Measurements from ENCODE around the gene NFATC2.
"Not testable (repeated sequence)": the region's sequence is repeated elsewhere in the genome, so short reads cannot be mapped to it uniquely, and the experiment has no call there.

NFATC2 gene

GRCh38 chr20:51470499-51470820 is 72.1 kb downstream of the NFATC2 start:
- DNase-seq (ENCODE audit: low read depth) = no peak

DNA sequence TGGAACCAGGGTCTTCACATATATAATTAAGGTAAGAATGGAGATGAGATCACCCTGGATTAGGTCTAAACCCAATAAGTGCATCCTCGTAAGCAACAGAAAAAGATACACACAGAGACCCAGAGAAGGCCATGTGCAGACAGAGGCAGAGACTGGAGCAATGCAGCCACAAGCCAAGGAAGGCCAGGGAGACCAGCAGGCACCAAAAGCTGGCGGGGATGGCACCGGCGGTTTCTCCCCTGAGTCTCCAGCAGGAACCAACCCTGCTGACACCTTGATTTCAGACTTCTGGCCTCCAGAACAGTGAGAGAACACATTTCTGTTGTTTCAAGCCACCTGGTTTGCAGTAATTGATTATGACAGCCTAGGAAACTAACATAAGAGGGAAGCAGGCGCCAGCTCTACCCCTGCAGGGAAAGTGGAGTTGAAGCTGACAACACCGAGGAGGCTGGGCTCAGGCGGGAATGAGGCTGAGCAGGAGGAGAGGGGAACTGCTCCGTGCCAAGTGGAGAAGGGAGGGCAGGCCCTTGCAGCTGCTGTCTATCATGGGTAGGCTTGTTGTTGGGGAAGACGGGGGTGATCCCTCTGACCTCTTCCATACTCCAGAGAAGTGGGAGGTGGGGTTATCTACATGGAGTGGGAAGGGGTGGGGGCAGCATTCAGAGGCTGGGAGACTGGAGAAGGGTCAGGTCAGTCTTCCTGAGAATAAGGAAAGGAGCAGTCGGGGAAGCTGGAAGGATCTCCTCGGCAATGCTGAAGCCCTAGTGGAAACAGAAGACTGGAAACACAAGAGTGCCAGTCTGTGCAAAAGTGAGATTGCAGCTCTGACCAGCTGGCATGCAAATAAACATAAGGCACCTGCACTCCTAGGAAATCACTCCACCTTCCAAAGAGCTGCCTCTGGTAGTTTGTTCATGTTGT is 72.7 kb downstream of the NFATC2 start:
- no peak for DNase-seq (ENCODE audit: low read depth)

GRCh38 chr20:51469046-51469445 is 73.5 kb downstream of the NFATC2 start:
- no peak for DNase-seq (ENCODE audit: low read depth)

DNA sequence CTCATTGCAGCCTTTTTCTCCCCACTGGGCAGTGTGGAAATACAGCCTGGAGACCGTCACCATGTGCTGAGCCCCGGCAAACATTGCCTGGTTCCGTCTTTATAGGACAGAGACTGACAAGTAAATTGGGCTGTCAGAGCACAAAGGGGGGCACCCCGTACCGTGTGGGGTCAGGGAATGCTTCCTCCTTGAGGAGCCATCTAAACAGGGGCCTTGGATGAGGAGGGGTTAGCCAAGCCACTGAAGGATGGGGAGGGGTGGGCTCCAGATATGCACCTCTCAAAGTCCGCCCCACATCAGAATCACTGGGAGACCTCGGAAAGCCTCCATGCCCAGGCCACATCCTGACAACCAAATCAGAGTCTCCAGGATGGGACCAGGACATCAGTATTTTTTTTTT is 73.9 kb downstream of the NFATC2 start:
- no peak for DNase-seq (ENCODE audit: low read depth)

DNA sequence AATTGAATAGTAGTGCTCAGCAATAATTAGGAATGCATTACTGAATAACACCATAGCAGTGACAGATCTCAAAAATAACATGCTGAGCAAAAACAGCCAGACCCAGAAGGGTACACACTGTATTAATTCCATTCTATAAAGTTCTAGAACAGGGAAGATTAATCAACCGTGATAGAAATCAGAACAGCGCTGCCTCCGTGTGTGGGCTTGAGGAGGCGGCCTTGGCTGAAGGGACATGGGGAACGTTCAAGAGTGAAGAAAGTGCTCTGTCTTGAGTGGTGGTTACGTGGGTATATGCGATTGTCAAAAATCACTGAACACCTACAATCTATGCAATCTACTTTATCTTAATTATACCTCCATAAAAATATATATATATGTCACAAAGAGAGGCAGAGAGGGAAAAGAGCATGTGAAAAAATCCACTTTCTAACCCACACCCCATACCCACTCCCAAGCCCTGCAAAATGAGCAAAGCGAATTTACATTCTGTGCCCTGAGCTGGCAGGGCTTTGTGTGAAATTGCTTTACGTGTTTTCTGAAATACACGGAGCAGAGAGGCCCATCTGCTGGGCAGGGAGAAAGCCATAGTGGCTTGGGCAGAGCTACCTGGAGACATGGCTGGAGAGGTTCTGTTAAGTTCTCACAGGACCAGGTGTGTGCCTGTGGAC is 74.4 kb downstream of the NFATC2 start:
- no peak for DNase-seq (ENCODE audit: low read depth)

GRCh38 chr20:51463998-51464397 is 78.5 kb downstream of the NFATC2 start:
- DNase-seq (ENCODE audit: low read depth) = no peak

GRCh38 chr20:51463560-51463959 is 79.0 kb downstream of the NFATC2 start:
- no peak for DNase-seq (ENCODE audit: low read depth)

DNA sequence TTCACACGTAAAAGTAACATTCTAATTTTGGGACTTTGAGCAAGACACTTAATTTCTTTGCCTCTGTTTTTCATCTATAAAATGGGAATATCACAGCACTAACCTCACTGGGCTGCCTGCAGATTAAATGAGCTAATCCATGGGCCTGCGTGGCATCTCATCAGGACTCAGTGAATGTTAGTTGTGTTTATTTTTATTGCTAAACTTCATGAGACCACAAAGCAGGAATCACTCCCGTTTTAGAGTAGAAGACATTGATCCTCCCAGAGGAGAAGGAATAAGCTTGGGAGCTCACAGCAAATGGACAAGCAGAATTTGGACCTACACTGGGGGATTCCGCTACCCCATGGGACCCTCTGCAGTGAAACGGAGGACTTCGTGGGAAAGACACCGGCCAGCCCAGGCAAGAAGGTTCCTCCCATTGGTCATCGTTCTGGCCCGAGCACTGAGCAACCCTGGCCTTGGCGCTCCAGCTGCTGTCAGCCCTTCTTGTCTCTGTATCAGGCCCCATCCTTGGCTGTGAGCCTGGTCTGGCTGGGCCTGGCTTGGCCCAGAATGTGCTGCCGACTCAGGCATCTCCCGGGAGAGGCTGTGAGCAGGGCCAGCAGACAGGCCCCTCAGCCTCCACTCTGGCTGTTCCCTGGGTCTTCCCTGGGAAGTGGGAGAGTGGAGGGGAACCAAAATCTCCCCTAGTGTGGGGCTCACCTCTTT is 79.8 kb downstream of the NFATC2 start:
- peak; percentile 67 for DNase-seq (ENCODE audit: low read depth)

- not testable (repeated sequence) for DNase-seq (ENCODE audit: low read depth)
Observed at GRCh38 chr20:51461846-51462245, 80.7 kb downstream of the NFATC2 start.

GRCh38 chr20:51461306-51461705 is 81.2 kb downstream of the NFATC2 start:
- DNase-seq (ENCODE audit: low read depth) = no peak

- no peak for DNase-seq (ENCODE audit: low read depth)
Observed at GRCh38 chr20:51460569-51461265, 81.8 kb downstream of the NFATC2 start.

- DNase-seq (ENCODE audit: low read depth) = no peak
Observed at GRCh38 chr20:51460163-51460562, 82.4 kb downstream of the NFATC2 start.

DNA sequence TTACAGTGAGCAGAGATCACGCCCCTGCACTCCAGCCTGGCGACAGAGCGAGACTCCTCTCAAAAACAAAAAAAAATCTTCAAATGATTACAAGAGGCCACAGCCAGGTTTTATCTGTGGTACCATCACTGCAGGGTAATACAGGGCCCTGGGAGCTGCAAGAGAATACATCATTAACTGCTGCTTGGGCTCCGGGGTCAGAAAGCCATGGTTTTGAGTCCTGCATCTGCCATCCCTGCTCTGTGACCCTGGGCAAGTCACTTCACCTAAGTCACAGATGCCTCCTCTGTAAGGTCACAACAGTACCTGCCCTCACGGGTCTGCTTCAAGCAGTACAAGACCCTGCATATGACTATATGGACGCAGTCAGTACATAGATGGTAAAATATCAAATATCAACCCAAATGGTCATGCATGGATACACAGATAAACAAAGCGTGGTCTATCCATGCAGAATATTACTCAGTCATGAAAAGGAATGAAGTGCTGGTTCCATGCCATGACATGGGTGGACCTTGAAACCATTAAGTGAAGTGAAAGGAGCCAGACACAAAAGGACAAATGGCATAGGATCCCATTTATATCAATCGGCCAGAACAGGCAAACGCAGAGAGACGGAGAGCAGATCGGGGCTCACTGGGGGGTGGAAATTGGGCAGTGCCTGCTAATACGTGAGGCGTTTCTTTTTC is 83.6 kb downstream of the NFATC2 start:
- DNase-seq (ENCODE audit: low read depth) = no peak

DNA sequence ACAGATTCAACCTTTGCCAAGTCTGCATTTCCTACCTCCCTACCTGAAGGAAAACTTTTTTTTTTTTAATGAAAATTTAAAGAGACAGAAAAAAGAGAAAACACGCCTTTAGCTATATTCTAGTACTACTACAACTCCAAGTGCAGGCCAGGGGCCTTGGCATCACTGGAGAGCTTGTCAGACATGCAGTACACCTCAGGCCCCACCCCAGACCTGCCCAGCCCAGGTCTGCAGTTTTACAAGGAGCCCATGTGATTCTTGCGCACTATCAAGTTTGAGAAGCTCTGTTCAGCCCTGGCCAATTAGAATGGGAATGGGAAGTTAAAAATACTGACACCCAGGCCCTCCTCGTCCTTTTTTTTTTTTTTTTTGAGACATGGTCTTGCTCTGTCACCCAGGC is 85.0 kb downstream of the NFATC2 start:
- DNase-seq (ENCODE audit: low read depth) = no peak

GRCh38 chr20:51456511-51457509 is 85.7 kb downstream of the NFATC2 start:
- DNase-seq (ENCODE audit: low read depth) = peak; percentile 94

DNA sequence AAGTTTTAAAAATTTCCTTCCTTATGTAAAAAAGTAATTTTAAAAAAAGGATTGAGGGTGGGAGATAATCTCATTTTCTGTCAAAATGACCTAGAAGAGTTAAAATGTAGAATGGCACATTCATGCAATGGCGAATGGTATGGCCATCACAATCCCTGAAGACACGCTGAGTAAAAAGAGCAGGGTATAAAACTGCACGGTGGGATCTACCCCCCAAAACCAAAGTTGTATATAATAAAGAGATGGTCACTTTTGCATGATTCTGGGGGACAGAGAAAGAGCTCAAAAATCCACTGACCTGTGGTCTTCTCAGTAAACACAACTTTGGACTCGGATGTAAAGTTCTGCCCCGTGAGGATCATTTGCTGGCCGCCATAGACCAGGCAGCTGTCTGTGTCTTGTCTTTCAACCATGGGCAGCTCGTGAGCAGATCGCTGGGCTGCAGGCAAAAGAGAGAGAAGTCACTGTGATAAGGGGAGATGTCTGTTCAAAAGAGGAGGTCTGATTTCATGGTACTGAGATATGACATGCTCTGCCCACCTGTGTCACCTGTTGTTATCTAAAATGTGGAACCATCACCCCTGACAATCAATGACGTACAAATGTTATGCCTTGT is 88.2 kb downstream of the NFATC2 start:
- no peak for DNase-seq (ENCODE audit: low read depth)

- no peak for DNase-seq (ENCODE audit: low read depth)
Observed at GRCh38 chr20:51452734-51453365, 89.7 kb downstream of the NFATC2 start.

- DNase-seq (ENCODE audit: low read depth) = no peak
Observed at GRCh38 chr20:51452091-51452613, 90.4 kb downstream of the NFATC2 start.

- DNase-seq (ENCODE audit: low read depth) = no peak
Observed at GRCh38 chr20:51451484-51451883, 91.0 kb downstream of the NFATC2 start.

All from stromal cell of bone marrow (primary cell).